AG08396 (cell line): ENCODE measurements around the gene GID4.

Experiments used
- DNase-seq: peaks from one replicate; pipeline ENCODE4 v3.0.0; 2012; ENCODE audit warnings: low spot score, mixed read lengths

GID4 gene

DNA sequence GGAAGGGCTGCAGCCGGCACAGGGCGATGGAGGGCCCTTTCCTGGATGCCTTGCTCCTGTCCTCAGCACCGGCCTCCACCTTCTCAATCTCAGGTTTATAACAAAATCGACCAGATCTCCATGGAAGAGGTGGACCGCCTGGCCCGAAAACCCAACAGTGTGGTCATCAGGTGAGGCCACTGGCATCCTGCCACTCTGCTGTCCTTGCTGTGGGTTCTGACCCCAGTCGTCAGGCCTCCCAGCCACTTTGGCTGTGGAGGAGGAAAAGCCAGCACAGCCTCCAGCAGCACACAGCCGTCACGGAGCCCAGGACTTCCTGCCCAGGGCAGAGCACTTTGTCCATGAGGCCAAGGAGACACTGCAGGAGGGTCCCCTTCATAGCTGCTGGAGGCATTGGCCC, 62.6 kb downstream of the GID4 start:
- DNase-seq, result no peak

DNA sequence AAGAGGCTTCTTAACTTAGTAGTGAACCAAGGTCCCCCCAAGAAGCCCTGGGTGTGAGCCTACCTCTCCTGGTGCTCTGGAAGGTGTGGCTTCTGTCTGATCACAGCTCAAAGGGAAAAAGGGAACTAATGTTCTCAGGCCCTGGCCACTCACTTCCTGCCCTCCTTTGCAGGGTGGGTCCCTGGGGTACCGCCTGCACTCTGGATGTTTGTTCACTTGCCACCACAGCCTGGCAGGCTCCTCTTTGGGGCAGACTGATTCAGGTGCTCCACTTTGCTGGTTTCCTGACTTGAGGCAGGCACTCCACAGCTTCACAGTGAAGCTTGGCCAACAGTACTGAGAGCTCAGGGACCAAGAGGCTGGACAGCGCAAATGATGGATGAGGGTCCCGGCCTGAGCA, 63.4 kb downstream of the GID4 start:
- no peak for DNase-seq

DNA sequence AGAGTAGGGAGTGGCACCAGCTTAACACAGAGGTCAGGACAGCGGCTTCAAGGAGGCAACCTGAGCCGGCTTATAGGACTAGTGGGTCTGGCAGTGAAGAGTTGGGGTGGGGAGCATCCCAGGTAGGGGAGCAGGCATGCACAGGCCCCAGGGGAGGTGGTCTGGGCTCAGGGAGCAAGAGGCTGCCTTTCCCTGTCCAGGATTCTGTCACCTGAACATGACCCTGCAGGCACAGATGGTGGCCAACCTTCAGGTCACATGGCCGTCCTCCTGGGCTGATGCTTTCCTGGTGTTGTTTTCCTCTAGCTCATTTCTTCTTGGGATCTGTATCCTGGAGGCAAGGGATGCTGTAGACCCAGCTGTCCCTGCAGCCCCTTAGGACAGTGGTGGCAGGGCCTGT, 65.8 kb downstream of the GID4 start:
- DNase-seq, result no peak

DNA sequence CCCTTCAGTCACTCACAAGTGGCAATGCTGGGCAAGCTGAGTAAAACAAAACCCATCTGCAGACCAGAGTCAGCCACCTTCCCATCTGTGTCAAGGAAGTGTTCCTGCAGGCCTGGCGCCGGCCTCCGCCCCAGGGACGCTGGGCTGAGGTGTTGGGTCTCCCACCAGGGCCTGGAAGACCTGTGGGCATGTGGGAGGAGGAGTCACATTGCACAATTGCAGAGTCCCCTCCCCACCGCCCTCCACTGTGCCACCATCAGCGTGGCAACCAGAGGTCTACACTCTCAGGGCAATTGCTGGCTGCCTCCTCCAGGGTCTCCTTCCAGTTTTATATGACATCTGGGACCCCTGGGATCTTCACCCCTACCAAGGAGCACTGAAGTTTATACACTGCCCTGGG, 66.4 kb downstream of the GID4 start:
- DNase-seq, result no peak

- DNase-seq, result no peak
Measured at GRCh38 chr17:18106211-18106610, 67.0 kb downstream of the GID4 start.

- no peak for DNase-seq
Measured at GRCh38 chr17:18107061-18107790, 68.0 kb downstream of the GID4 start.

- DNase-seq, result no peak
Measured at GRCh38 chr17:18107971-18108370, 68.8 kb downstream of the GID4 start.

DNA sequence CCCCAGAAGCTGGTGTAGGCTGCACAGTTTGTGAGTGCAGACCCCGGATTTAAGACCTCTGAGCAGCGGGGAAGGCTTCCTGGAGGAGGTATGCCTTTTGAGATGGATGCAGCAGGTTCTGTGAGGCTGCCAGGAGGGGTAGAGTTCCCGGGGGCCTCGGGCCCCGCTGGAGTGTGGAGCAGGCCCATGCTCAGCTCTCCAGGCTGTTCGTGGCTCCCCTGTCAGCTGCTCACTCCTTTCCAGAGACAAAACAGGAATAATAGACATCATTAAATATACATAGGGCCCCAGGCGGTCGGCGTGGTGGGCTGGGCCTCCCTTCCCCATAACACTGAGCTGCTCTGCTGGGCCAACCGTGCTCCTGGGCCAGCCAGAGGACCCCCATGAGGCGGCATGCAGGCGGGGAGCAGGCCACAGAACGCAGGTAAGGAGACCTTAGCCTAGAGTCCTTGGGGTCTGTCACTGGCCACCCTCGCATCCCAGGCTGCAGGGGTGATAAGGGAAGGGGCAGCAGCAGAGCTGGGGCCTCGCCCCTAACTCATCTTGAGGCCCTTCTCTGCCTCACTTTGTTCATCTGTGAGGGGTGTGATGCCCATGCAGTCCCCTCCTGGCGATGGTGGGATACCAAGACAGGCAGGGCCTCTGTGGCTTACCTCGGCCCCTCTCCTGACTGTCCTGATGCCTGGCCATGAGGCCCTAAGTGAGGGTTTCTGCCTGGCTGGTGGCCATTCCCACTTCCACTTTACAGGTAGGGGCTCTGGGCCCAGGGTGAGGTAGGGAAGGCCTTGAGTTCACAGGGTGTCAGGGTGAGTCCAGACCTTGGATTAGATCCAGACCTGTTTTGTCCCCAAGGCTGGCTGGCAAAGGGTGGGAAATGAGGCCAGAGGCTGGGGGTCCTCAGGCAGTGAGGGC, 69.4 kb downstream of the GID4 start, which contains the start of gene MYO15A:
MYO15A (plus strand) TSS at position 356 of the 912 bp plus-strand sequence. CDS start 10,045 bp downstream, outside the sequence.
- no peak for DNase-seq

GRCh38 chr17:18109935-18110485, 70.8 kb downstream of the GID4 start:
- DNase-seq, result no peak

DNA sequence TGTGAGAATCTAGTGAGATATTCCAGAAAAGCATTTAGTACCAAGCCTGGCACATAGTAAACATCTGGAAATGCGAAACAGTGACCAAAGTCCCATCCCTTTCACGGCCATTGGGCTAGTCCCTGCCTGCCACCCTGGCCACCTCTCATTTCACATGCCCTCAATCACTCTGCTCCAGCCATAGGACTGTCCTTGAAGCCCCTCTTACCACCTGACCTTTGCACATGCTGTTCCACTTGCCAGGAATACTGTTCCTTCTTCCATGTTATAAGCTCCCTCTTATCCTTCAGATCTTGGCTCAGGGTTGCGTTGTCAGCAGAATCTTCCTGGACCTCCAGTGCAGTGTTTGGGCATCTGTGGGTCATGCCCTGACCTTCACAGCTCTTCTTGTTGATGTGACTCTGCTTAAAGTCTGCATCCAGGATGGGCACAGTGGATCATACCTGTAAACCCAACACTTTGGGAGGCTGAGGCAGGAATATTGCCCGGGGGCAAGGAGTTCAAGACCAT, 71.5 kb downstream of the GID4 start:
- DNase-seq, result no peak

DNA sequence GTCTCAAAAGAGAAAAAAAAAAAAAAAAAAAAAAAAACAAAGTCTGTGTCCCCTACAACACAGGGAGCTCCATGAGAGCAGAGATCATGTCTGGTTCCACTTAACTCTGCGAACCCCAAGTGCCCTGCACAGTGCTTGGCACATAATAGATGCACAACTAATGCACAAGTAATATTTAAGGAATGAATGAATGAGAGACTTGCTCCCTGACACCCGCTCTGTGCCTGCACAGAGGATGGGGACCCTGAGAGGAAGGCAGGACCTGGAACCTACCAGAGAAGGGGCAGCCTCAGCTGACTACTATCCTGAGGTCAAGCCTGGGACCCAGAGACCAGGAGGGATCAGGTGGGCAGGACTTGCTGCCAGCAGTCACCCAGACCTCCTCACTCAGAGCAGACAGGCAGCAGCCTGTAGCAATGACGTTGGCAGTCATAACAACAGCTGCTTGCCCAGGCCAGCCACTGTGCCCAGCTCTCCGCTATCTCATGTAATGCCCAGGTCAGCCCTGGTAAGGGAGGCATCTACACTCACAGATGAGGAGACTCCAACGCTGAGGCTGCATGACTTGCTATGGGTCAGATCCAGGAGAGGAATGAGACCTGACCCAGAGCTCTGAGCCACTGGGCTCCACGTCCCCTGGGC, 72.2 kb downstream of the GID4 start:
- DNase-seq, result no peak

DNA sequence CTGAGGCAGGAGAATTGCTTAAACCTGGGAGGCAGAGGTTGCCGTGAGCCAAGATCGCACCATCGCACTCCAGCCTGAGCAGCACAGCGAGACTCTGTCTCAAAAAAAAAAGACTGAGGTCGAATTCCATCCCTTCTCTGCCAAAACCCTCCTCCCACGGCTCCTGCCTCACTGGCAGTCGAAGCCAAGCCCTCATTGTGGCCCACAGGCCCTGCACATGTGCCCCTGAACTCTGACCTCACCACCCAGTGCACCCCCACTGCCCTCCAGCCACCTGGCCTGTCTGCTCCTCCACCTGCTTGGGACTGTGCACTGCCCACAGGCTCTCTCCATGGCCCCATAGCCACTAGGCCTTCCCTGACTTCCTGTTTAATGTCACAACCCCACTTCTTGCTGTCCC, 76.3 kb downstream of the GID4 start:
- no peak for DNase-seq

- no peak for DNase-seq
Measured at GRCh38 chr17:18116078-18116477, 76.9 kb downstream of the GID4 start.

DNA sequence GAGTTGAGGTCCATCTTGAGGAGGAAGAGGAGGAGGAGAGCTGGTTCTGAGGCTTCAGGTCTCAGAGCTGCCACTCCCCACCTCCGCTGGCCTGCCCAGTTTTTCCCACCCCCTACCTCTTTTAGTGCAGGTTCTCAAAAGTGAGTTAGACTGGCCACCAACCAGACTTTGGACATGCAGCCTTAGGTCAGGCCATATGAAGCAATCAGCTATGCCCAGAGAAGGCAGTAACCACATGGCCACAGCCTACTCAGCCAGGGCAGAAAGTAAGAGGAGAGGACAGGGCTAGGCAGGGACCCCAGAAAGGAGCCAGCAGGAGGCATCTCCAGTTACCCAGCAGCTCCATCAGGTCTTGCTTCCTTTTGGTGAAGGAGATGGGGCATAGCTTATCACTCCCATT, 78.3 kb downstream of the GID4 start:
- no peak for DNase-seq
